K562 (cell line): Measurements from ENCODE around the gene ZDHHC17. TPM values are rescaled to one million over a fixed set of nuclear protein-coding genes. Genes with fewer than 3 reads are reported as not detected.

Experiments used
- ATAC-seq: fragments of 200-7000 bp; cut with Tn5 transposase; 3 replicates; pipeline ENCODE4 v1.9.1; 2020; ENCODE audit warnings: moderate library complexity
- BruUV-seq: library from RNA; stranded (reverse); fragments of 400-500 nt; replicated peaks from 2 replicates; lab custom pipeline; 2021; lab: Mats Ljungman, UMichigan
- CTCF ChIA-PET: fragments of 300-600 bp; formaldehyde crosslinking; extraction: SDS; loops from one replicate; lab custom pipeline; 2021; ENCODE audit warnings: low intra/inter-chr PET ratio; lab: Yijun Ruan, JAX
- POLR2A ChIA-PET: fragments of 300-600, 350-650 bp; sonication (Branson Sonifier 250); formaldehyde crosslinking; extraction: SDS; loops from one replicate; lab custom pipeline; 2021; ENCODE audit warnings: antibody characterized with exemption, inconsistent platforms; lab: Yijun Ruan, JAX
- DNase-seq, 4 experiments: peaks; one replicate each; pipeline versions ENCODE4 v3.0.0 to v3.0.0-alpha.2; 2011 to 2018; ENCODE audit warnings: low spot score in 3 of 4, mixed read lengths in 3 of 4; ENCODE audit errors: extremely low read depth in 1 of 4
- FAIRE-seq: peaks from 2 replicates; lab custom pipeline; 2011; peaks lifted over from hg19 to GRCh38; lab: Jason Lieb, UNC
- H2AFZ ChIP-seq: 2 replicates; pipeline ENCODE4 v1.6.0; 2011; ENCODE audit warnings: low read depth, low read length, control low read depth, inconsistent platforms
- H3K27ac ChIP-seq: fragments of 200-600 bp; 3 replicates; pipeline ENCODE4 v1.8.0; 2011; ENCODE audit warnings: low read depth, mild to moderate bottlenecking, control low read depth, inconsistent platforms, low read length, moderate library complexity, mixed read lengths; ENCODE audit errors: extremely low read depth
- H3K27me3 ChIP-seq, 2 experiments: fragments of 300-600 bp in 1 of 2; 2 replicates in 1 of 2; 3 replicates in 1 of 2; pipeline versions ENCODE4 v1.6.0 to v1.8.0; 2011; ENCODE audit warnings: inconsistent platforms in 2 of 2, low read length in 2 of 2, mild to moderate bottlenecking in 1 of 2, mixed read lengths in 1 of 2, moderate library complexity in 1 of 2; ENCODE audit not compliant: control insufficient read depth in 2 of 2, insufficient read depth in 2 of 2
- H3K36me3 ChIP-seq: fragments of 300-600 bp; 3 replicates; pipeline ENCODE4 v1.8.0; 2011; ENCODE audit warnings: mild to moderate bottlenecking, low read length, inconsistent platforms; ENCODE audit not compliant: control insufficient read depth, insufficient read depth
- H3K4me1 ChIP-seq, 2 experiments: fragments of 200-600 bp in 1 of 2; replicated peaks in 1 of 2; 2 replicates in 1 of 2; 3 replicates in 1 of 2; pipeline versions ENCODE4 v1.5.1 to v1.8.0; 2011; ENCODE audit warnings: inconsistent platforms in 2 of 2, low read length in 2 of 2, mild to moderate bottlenecking in 1 of 2, mixed read lengths in 1 of 2, moderate library complexity in 1 of 2; ENCODE audit not compliant: control insufficient read depth in 2 of 2, insufficient read depth in 2 of 2
- H3K4me2 ChIP-seq: 2 replicates; pipeline ENCODE4 v1.6.1; 2011; ENCODE audit warnings: low read length, control low read depth, inconsistent platforms, mixed read lengths; ENCODE audit not compliant: insufficient read depth
- H3K4me3 ChIP-seq: fragments of 200-600 bp; sonication (generic), shearing (Covaris generic); 2 replicates; pipeline ENCODE4 v1.5.1; 2016; ENCODE audit warnings: control low read depth, inconsistent platforms
- H3K79me2 ChIP-seq: fragments of 200-600 bp; 3 replicates; pipeline ENCODE4 v1.8.0; 2011; ENCODE audit warnings: low read length, inconsistent platforms; ENCODE audit not compliant: control insufficient read depth, insufficient read depth
- H3K9ac ChIP-seq, 2 experiments: 2 replicates each; pipeline versions ENCODE4 v1.6.0 to v1.6.1; 2011; ENCODE audit warnings: low read depth in 2 of 2, low read length in 2 of 2, control low read depth in 1 of 2, inconsistent platforms in 1 of 2, mild to moderate bottlenecking in 1 of 2, mixed read lengths in 1 of 2; ENCODE audit not compliant: insufficient read depth in 1 of 2
- H3K9me1 ChIP-seq: one replicate; pipeline ENCODE4 v1.6.0; 2011; ENCODE audit warnings: inconsistent platforms, mild to moderate bottlenecking, low read length, moderate library complexity; ENCODE audit not compliant: control insufficient read depth, insufficient read depth
- H3K9me3 ChIP-seq: replicated peaks from 2 replicates; pipeline ENCODE4 v1.5.1; 2011; ENCODE audit warnings: low read depth, low read length, inconsistent platforms; ENCODE audit not compliant: control insufficient read depth, insufficient read depth
- H4K20me1 ChIP-seq: replicated peaks from 2 replicates; pipeline ENCODE4 v1.6.1; 2011; ENCODE audit warnings: low read length, inconsistent platforms, mixed read lengths; ENCODE audit not compliant: control insufficient read depth, insufficient read depth
- CAMTA2 ChIP-seq: fragments of 250-450 bp; sonication (Bioruptor Pico); conservative IDR thresholded peaks from 2 replicates; pipeline ENCODE4 v1.5.1; 2022
- CBX5 ChIP-seq: IDR thresholded peaks from 2 replicates; pipeline ENCODE4 v1.6.1; 2014; ENCODE audit warnings: low read depth, borderline replicate concordance
- CLOCK ChIP-seq: fragments of 250-450 bp; sonication (Bioruptor Pico); IDR thresholded peaks from 2 replicates; pipeline ENCODE4 v1.4.0; 2020; ENCODE audit warnings: mild to moderate bottlenecking, moderate library complexity, borderline replicate concordance
- DLX4 ChIP-seq: fragments of 250-450 bp; sonication (Bioruptor Pico); IDR thresholded peaks from 2 replicates; pipeline ENCODE4 v1.6.1; 2021; ENCODE audit warnings: mild to moderate bottlenecking
- GTF2A2 ChIP-seq: IDR thresholded peaks from 2 replicates; pipeline ENCODE4 v1.6.1; 2016; ENCODE audit warnings: mild to moderate bottlenecking, missing genetic modification characterization, missing compliant biosample characterization
- LCOR ChIP-seq: sonication (generic); formaldehyde crosslinking; IDR thresholded peaks from 2 replicates; pipeline ENCODE4 v1.8.0; 2022; ENCODE audit warnings: mild to moderate bottlenecking, missing genetic modification reagents
- PRPF4 ChIP-seq: fragments of 200-400 bp; formaldehyde crosslinking; IDR thresholded peaks from one replicate; pipeline ENCODE4 v1.6.1; 2017; ENCODE audit warnings: low read length, low read depth, mild to moderate bottlenecking; ENCODE audit not compliant: insufficient read depth, poor library complexity, severe bottlenecking
- RBBP5 ChIP-seq: fragments of 200-600 bp; sonication (generic); IDR thresholded peaks from 2 replicates; pipeline ENCODE4 v1.6.1; 2012; ENCODE audit warnings: borderline replicate concordance, mild to moderate bottlenecking, low read length, control low read depth, inconsistent platforms; ENCODE audit not compliant: insufficient read depth, poor library complexity, severe bottlenecking
- TGIF2 ChIP-seq: sonication (generic); formaldehyde crosslinking; IDR thresholded peaks from 2 replicates; pipeline ENCODE4 v1.8.1; 2022; ENCODE audit warnings: mild to moderate bottlenecking, missing genetic modification reagents, moderate library complexity
- ZBTB49 ChIP-seq: sonication (generic); formaldehyde crosslinking; IDR thresholded peaks from 2 replicates; pipeline ENCODE4 v1.8.0; 2022; ENCODE audit warnings: missing genetic modification reagents, mild to moderate bottlenecking, borderline replicate concordance
- ZKSCAN8 ChIP-seq: fragments of 200-800 bp; sonication (Bioruptor generic); IDR thresholded peaks from 2 replicates; pipeline ENCODE4 v1.6.1; 2016; ENCODE audit warnings: missing genetic modification characterization, missing compliant biosample characterization
- ZNF134 ChIP-seq: fragments of 250-450 bp; sonication (Bioruptor Pico); conservative IDR thresholded peaks from 2 replicates; pipeline ENCODE4 v1.4.0; 2020
- ZNF395 ChIP-seq: fragments of 200-800 bp; sonication (Bioruptor generic); IDR thresholded peaks from 2 replicates; pipeline ENCODE4 v1.6.1; 2017; ENCODE audit warnings: missing genetic modification characterization, missing compliant biosample characterization
- ZNF511 ChIP-seq: sonication (generic); formaldehyde crosslinking; IDR thresholded peaks from 2 replicates; pipeline ENCODE4 v1.8.0; 2022; ENCODE audit warnings: mild to moderate bottlenecking, missing genetic modification reagents
- ZNF778 ChIP-seq: fragments of 450-650 bp; formaldehyde crosslinking; IDR thresholded peaks from 2 replicates; pipeline ENCODE4 v1.4.0; 2020; ENCODE audit warnings: mild to moderate bottlenecking, moderate library complexity
- WGBS: fragments of 100-300 bp; shearing (Covaris generic); methylation state at CpG from one replicate; pipeline ENCODE4 v1.1.6; 2016; ENCODE audit warnings: low coverage, mixed read lengths; ENCODE audit not compliant: insufficient coverage; ENCODE audit errors: missing lambda C conversion rate; 5-methylcytosine and 5-hydroxymethylcytosine counted together
- in situ Hi-C: fragments of 300-500 bp; cut with MboI; formaldehyde crosslinking; loops from 4 replicates; pipeline ENCODE4 v1.15.0; 2018; ENCODE audit warnings: inconsistent platforms, mixed read lengths
- intact Hi-C: fragments of 100-400 bp; cut with micrococcal nuclease; formaldehyde crosslinking; loops from 2 replicates; pipeline ENCODE4 v1.14.2; 2022
- polyA plus RNA-seq, 8 experiments: library from polyadenylated mRNA; depleted of rRNA in 4 of 8; stranded (reverse) in 5 of 8; unstranded in 3 of 8; fragments of >200 nt; fragmentation: Nextera tagmentation in 2 of 8; fragmentation: Illumina TruSeq in 1 of 8; extraction: Ambion mirVana in 2 of 8; extraction: Trizol in 1 of 8; gene quantifications; 2 replicates each; pipeline versions ENCODE4 v1.2.1 to v1.2.3, GENCODE V29; 2011 to 2014; ENCODE audit warnings: inconsistent platforms in 1 of 8, missing spikeins in 1 of 8
- total RNA-seq, 7 experiments: library from RNA; depleted of rRNA in 6 of 7; stranded (reverse); fragments of >200 nt in 6 of 7; fragmentation: Illumina TruSeq in 2 of 7; extraction: Trizol in 2 of 7; gene quantifications; 2 replicates each; pipeline versions ENCODE4 v1.2.1 to v1.2.3, GENCODE V29; 2011 to 2021; ENCODE audit warnings: low replicate concordance in 1 of 7

The ZDHHC17 gene
- total and polyA plus RNA-seq, 9 of the 15 experiments (the other 6 are each of a cell fraction or from before 2014, with no cell fraction given) = 6.7 to 66.0 (median 27.5) TPM

- Histone ChIP-seq H3K9me1 (no peaks in the 10 kb centered on the region), H3K36me3 (no peaks in the 10 kb centered on the region), H4K20me1 (no peaks in the 10 kb centered on the region), H3K4me2 (no peak overlapping the region), H3K4me1 (no peaks in the 10 kb centered on the region), H3K9me3 (no peaks in the 10 kb centered on the region), H2AFZ (no peak overlapping the region), H3K79me2 (no peaks in the 10 kb centered on the region), H3K27ac (no peak overlapping the region), H3K27me3 (no peaks in the 10 kb centered on the region), H3K4me3 (no peak overlapping the region), H3K9ac (no peak overlapping the region)
- ChIA-PET CTCF (no interaction called here), POLR2A (interaction anchor here (1.3 kb wide), 1 partner anchor 10 kb away, joined by 4 read pairs; no protein-coding TSS in a partner anchor)
- FAIRE-seq (no peak), DNase-seq (no peak), ATAC-seq (no peak)
- intact Hi-C loops = no loop called here
- 56% methylated on average over 1 of the region's 1 CpG for WGBS
- BruUV-seq = no TSS peak
- in situ Hi-C loops = no loop called here
- TF ChIP-seq ZKSCAN8 (CRISPR knock-in tag) (no peak), ZNF511 (no peak), CLOCK (CRISPR knock-in tag) (no peak), CBX5 (no peak), ZNF395 (CRISPR knock-in tag) (no peak), TGIF2 (no peak), ZNF778 (no peak), ZBTB49 (CRISPR knock-in tag) (no peak), LCOR (CRISPR knock-in tag) (no peak), PRPF4 (no peak), CAMTA2 (CRISPR knock-in tag) (no peak), DLX4 (CRISPR knock-in tag) (no peak), GTF2A2 (tag) (no peak), RBBP5 (no peak), ZNF134 (CRISPR knock-in tag) (no peak)
Measured at GRCh38 chr12:76746516-76746915, 17.4 kb upstream of the ZDHHC17 start.
